ENCODE results near the gene CCDC192. TPM values are rescaled to one million over a fixed set of nuclear protein-coding genes. Genes with fewer than 3 reads are reported as not detected.

CCDC192 gene
- total RNA-seq, 4 donors from 2014 or later: not detected

- no peak overlapping the region for H3K4me3 ChIP-seq (ENCODE audit: low read depth, poor library complexity, severe bottlenecking)
- 37 to 94% methylated on average over 1 of the region's 1 CpG for WGBS, 2 donors
- intact Hi-C loops (cut with DNase I; ENCODE audit: low total_unique reads): no loop called here
- TF ChIP-seq CTCF (IDR thresholded peaks at IDR 0.05): no peak
- no peak for TF ChIP-seq POLR2A (IDR thresholded peaks at IDR 0.05)
- no peak for DNase-seq (ENCODE audit: low spot score in 2 of 2)
Measured at GRCh38 chr5:127924606-127925005, 221.4 kb downstream of the CCDC192 start.

- WGBS, 2 donors: 39 to 40% methylated on average over 4 of the region's 4 CpGs
- no peak for DNase-seq (ENCODE audit: low spot score in 2 of 2)
- no peak for TF ChIP-seq CTCF (IDR thresholded peaks at IDR 0.05)
- TF ChIP-seq POLR2A (IDR thresholded peaks at IDR 0.05): no peak
- no peak overlapping the region for H3K4me3 ChIP-seq (ENCODE audit: low read depth, poor library complexity, severe bottlenecking)
- intact Hi-C loops (cut with DNase I; ENCODE audit: low total_unique reads): no loop called here
Measured at GRCh38 chr5:127925916-127926315, 222.7 kb downstream of the CCDC192 start.

- no peak overlapping the region for H3K4me3 ChIP-seq (ENCODE audit: low read depth, poor library complexity, severe bottlenecking)
- intact Hi-C loops (cut with DNase I; ENCODE audit: low total_unique reads): no loop called here
- WGBS, 2 donors: 98% methylated on average over 3 of the region's 3 CpGs
- no peak for DNase-seq (ENCODE audit: low spot score in 2 of 2)
- no peak for TF ChIP-seq CTCF (IDR thresholded peaks at IDR 0.05)
- no peak for TF ChIP-seq POLR2A (IDR thresholded peaks at IDR 0.05)
Measured at GRCh38 chr5:127926974-127927373, 223.8 kb downstream of the CCDC192 start.

GRCh38 chr5:127928053-127928452, 224.9 kb downstream of the CCDC192 start:
- intact Hi-C loops (cut with DNase I; ENCODE audit: low total_unique reads): no loop called here
- no peak for TF ChIP-seq CTCF (IDR thresholded peaks at IDR 0.05)
- TF ChIP-seq POLR2A (IDR thresholded peaks at IDR 0.05): no peak
- H3K4me3 ChIP-seq (ENCODE audit: low read depth, poor library complexity, severe bottlenecking): no peak overlapping the region
- DNase-seq (ENCODE audit: low spot score in 2 of 2): no peak
- WGBS, 2 donors: 97% methylated on average over 4 of the region's 4 CpGs

GRCh38 chr5:127930311-127930710, 227.1 kb downstream of the CCDC192 start:
- H3K4me3 ChIP-seq (ENCODE audit: low read depth, poor library complexity, severe bottlenecking): no peak overlapping the region
- TF ChIP-seq CTCF (IDR thresholded peaks at IDR 0.05): no peak
- no peak for TF ChIP-seq POLR2A (IDR thresholded peaks at IDR 0.05)
- no peak for DNase-seq (ENCODE audit: low spot score in 2 of 2)
- intact Hi-C loops (cut with DNase I; ENCODE audit: low total_unique reads): no loop called here

- intact Hi-C loops (cut with DNase I; ENCODE audit: low total_unique reads): no loop called here
- H3K4me3 ChIP-seq (ENCODE audit: low read depth, poor library complexity, severe bottlenecking): no peak overlapping the region
- no peak for DNase-seq (ENCODE audit: low spot score in 2 of 2)
- 77 to 86% methylated on average over 1 of the region's 1 CpG for WGBS, 2 donors
- no peak for TF ChIP-seq POLR2A (IDR thresholded peaks at IDR 0.05)
- TF ChIP-seq CTCF (IDR thresholded peaks at IDR 0.05): no peak
Measured at GRCh38 chr5:127931396-127931795, 228.2 kb downstream of the CCDC192 start.
